ENCODE data around the gene CACNA1E.

CACNA1E gene

DNA sequence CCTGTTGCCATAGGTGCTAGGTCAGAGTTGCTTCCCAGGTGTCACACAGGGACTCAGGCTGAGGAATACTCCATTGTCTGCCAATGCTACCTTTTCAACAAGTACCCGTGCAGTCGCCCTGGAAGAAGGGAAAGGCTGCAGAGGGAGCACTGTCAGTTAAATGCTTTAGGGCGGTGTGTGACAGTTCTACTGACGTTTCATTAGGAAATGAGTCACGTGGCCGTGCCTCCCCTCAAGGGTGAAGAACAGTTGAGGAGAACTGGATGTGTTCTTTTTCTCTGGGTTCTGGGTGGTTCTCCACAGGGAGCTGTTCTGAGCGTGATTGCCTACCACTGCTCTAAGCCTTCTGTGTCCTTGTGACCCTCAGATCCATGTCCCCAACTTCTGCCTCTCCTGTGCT is 197.6 kb downstream of the CACNA1E start:
- no peak for DNase-seq (ENCODE audit: low read depth in 2 of 2)

DNA sequence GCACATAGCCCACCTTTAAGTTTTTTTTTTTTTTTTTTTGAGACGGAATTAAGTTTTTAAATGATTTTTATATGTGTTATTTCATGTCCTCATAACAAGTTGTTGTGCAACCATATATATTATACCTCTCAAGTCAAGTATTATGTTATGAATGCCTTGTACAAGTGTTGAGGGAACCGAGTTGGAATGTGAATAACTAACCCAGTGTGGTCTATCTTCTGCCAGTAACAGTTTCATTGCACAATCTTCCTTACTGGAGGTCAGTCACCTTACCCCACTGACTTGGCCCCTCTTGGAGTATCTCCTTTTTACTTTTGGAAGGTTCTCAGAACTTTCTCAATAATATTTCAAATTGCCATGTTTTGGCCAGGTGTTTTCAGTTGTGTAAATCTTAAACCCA is 201.9 kb downstream of the CACNA1E start:
- DNase-seq (ENCODE audit: low read depth in 2 of 2), result no peak

DNA sequence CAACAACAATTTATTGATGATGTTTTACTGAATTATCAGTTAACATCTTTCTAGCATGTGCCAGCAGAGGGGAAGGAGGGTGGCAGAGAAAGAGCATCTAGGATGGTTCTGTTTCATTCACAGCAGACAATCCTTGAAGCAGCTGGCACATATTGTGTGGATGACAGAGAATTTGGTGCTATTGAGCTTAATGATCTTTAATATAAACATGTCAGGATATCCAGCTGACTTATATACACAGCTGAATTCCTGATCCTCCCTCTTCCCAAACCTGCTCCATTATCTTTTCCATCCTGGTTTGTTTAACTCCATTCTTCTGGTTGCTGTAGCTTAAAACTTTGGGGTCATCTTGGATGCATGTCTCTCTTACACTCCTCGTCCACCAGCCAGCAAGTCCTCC is 218.6 kb downstream of the CACNA1E start:
- no peak for DNase-seq (ENCODE audit: low read depth in 2 of 2)

DNA sequence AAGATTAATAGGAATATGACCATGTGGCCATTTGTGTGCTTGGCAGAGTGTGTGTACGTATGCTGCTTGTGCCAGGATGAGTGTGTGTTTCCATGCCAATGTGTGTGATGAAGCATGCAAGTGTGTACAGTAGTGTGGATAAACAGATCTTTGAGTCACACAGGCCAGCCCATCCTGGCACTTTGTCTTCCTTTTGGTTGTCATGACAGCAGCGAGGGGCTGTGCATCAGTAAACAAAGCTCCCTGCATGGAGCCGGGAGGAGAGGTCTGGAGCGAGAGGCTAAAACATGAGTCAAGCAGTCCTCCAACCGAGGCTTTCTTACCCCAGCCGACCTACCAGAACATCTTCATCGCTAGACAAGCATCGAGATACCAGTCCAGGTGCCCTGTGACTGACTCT is 221.2 kb downstream of the CACNA1E start:
- DNase-seq (ENCODE audit: low read depth in 2 of 2), result no peak

DNA sequence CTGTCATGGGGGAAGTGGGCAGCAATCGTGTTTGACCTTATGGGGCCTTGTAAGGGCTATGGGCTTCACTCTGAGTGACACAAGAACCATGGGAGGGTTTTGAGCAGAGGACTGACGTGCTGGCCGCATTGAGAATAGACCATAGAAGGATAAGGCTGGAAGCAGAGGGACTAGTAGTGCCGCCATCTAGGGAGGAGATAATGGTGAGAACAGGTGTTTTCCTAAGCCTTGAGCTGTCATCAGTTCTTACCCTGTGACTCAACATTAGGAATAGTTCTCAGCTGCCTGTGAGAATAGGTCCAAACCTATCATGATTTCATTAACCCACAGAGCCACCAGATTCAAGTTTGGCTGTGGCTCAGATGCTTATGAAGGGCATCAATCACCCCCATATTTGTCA is 228.5 kb downstream of the CACNA1E start:
- DNase-seq (ENCODE audit: low read depth in 2 of 2), result no peak

DNA sequence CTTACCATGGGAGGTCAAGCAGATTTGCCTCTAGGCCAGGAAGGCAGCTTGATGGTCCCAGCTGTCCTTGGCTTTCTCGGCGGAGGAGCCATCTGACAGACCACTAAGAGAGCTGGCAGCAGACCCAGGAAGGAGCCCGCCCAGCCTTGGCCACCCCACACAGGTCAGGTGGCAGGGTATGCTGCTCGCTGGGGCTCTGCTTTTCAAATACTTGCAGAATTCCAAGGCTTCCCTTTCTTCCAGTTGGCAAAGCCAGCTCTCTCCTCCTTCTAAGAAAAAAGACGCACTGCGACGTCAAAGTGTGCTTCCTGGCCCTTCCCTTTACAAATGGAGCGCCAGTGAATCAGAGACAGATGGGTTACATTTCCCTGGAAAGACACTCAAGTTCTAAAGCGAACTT is 229.4 kb downstream of the CACNA1E start:
- no peak for DNase-seq (ENCODE audit: low read depth in 2 of 2)

DNA sequence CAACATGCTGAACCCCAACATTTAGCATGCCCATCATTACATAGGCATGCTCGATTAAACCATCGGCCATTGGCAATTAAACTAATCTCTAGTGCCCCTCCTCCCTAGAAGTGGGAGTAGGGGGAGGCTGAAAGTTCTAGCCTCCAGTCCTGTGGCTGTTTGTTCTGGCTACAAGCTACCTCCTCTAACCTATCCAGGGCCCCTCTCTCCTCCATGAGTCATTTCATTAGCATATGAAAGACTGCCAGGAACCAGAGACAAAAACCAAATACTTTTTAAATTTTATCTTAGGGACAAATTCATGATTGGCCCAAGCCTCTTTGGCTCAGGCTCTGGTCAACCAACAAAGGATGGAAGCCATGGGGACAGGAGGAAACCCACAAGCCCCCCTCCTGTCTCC is 231.1 kb downstream of the CACNA1E start:
- no peak for DNase-seq (ENCODE audit: low read depth in 2 of 2)

DNA sequence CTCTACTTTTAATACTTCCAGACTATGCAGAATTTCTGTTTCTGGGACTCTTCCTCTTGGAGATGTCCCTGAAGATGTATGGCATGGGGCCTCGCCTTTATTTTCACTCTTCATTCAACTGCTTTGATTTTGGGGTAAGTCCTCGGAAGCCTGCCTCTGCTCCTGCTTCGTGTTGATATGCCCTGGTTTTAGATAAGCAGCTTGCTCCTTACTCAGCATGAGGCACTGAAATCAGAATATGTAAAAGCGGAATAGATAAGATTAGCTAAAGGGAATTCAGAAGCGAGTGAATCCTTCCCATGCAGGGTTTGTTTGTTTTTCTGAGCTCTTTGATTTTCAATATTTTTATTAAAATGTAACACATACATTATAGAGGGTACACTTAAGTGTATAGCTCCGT is 234.7 kb downstream of the CACNA1E start:
- no peak for DNase-seq (ENCODE audit: low read depth in 2 of 2)

DNA sequence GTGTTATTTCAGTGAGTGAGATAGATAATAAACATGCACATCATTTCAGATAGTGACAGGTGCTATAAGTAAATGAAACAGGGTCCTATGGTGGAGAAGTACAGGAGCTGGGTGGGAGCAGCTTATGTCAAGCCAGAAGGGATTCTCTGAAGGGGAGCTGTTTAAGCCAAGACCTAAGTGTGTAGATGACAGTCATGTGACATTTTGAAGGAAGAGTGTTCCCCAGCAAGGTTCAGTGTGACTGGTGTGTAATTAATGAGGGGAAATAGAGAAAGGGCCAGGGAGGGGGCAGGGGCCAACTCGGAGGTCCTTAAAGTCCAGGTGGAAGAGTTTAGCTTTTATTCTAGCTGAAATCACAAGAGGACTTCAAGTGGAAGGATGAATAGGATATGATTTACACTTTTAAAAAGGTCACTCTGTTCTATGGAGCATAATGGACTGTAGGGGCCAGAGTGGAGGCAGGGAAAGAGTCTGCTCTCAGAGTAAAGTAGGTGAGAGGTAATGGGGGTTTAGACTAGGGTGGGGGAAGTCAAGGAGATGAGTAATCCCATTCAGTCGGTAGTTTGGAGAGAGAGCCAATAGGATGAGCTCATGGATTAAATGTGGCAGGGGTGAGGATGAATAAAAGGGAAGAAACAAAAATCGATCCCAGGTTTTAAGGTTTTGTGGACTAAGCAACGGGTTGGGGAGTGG is 243.1 kb downstream of the CACNA1E start:
- no peak for DNase-seq (ENCODE audit: low read depth in 2 of 2)

DNA sequence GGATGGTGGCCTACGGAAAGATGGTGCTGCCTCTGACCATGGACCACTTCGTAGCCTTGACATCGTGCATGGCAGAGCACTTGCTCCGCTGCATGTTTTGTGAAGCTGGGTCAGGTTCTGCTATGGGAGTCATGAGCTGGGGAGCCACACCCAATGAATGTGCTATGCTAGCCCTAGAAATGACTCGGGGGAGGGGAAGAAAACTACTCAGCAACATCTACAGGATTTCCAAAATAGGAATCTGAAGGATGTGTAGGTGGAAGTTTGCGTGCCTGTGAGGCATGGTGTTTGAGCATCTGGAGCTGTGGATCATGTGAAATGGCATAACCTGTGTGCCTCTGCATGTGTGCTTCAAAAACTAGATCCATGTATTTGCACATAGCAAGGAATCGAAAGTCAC is 247.3 kb downstream of the CACNA1E start:
- no peak for DNase-seq (ENCODE audit: low read depth in 2 of 2)

DNA sequence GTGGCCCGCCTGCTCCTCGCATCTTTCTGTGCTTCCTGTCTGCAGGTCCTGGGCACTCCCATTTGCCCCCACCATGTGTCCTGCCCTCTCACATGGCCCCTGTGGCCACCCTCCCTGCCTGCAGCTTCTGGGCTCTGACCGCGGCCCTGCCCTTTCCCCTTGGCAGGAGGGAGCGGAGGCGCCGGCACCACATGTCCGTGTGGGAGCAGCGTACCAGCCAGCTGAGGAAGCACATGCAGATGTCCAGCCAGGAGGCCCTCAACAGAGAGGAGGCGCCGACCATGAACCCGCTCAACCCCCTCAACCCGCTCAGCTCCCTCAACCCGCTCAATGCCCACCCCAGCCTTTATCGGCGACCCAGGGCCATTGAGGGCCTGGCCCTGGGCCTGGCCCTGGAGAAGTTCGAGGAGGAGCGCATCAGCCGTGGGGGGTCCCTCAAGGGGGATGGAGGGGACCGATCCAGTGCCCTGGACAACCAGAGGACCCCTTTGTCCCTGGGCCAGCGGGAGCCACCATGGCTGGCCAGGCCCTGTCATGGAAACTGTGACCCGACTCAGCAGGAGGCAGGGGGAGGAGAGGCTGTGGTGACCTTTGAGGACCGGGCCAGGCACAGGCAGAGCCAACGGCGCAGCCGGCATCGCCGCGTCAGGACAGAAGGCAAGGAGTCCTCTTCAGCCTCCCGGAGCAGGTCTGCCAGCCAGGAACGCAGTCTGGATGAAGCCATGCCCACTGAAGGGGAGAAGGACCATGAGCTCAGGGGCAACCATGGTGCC is 249.1 kb downstream of the CACNA1E start:
- no peak for DNase-seq (ENCODE audit: low read depth in 2 of 2)

DNA sequence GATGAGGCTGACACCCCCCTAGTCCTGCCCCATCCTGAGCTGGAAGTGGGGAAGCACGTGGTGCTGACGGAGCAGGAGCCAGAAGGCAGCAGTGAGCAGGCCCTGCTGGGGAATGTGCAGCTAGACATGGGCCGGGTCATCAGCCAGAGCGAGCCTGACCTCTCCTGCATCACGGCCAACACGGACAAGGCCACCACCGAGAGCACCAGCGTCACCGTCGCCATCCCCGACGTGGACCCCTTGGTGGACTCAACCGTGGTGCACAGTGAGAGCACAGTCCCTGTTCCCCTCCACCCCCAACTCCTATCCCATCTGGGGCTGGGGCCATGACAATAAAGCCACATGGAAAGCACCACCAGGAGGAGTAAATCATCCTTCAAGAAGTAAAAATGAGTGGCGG is 250.2 kb downstream of the CACNA1E start:
- no peak for DNase-seq (ENCODE audit: low read depth in 2 of 2)

DNA sequence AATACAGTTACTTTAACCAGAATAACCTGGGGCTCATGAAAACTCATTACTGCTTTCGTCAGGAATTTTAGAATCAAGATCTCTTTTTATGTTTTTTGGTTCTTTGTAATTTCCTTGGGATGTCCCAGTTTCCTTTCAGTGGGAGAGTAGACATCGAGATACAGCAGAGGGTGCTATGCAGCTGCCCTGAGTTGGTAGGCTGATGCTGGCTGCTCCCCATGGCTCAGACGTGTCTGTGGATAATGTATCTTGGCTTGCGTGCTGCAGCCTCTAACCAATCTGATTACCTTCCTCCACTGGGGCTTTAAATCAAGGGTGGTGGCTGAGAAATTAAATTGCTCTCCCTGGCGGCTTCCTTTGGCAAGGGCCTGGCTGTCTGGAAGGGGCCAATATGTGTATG is 253.7 kb downstream of the CACNA1E start:
- DNase-seq (ENCODE audit: low read depth in 2 of 2), result no peak

DNA sequence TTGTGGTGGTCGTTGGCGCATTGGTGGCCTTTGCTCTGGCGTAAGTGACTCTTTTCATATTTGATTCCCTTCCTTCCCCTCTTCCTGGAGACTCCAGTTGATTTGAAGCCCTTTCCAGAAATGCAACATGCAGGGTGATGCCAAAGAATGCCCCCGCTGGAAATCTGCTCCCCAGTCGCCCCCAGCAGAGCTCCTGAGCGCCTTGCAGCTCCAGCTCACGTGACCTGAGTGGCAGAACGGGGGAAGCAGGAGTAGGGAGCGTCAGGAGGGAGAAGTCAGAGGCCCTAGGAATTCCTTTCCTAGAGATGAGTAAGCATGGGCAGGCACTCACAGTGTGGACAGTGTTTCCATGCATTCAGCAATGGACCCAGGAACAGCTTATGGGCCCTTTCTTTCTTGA is 255.9 kb downstream of the CACNA1E start:
- DNase-seq (ENCODE audit: low read depth in 2 of 2), result no peak

DNA sequence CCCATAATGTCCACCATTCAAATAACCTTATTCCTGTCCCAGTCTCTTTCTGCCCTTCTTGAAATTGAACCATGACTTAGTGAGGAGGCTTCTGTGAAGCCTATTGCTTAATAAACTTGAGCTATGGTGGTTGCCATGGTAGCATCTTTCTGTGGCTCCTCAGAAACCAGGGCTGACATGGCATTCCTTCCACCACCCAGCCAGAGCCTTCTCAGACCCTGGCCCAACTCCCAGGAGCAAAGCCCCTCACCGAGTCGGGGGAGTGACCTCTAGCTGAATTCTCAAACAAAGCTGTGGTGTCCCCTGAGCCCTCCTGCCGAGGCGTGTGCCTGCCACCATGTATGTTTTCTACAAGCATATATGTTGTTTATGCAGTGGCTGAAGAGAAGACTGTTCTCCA is 259.1 kb downstream of the CACNA1E start:
- DNase-seq (ENCODE audit: low read depth in 2 of 2), result no peak

DNA sequence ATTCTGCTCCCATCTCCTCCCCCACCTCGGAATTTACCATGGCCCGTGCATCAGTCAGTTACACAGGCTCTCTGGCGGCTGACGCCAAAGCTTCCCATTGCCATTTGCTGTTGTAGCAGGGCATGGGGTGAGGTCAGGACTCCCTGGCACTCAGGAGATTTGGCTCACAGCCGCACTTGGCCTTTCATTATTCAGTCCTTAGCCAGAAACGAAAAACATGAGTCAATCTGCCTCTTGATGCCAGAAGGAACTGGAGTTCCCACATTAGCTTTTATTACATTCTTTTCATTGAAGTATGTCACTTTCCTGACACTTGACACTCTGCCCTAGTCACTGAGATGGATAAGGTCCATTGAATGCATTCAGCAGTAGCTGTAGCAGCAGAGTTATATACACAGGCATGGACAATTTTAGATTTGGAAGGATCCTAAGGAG is 260.6 kb downstream of the CACNA1E start:
- no peak for DNase-seq (ENCODE audit: low read depth in 2 of 2)

DNA sequence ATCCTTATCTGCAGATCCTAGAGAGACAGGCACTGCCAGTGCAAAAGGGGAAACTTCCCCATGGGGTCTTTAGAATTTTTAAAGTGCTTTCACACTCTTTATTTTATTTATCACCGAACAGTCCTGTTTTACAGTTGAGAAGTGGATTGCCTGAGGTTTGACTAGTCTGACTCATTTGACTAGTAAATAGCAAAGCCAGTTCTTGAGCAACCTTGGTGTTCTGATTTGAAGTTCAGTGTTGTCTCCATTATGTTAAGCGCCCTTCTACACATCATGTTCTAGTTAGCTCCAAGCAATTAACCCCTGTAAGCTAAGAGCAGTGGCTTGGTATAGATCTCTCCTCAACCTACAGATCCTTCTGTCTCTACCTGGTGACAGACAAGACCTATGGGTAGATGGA is 262.9 kb downstream of the CACNA1E start:
- no peak for DNase-seq (ENCODE audit: low read depth in 2 of 2)

DNA sequence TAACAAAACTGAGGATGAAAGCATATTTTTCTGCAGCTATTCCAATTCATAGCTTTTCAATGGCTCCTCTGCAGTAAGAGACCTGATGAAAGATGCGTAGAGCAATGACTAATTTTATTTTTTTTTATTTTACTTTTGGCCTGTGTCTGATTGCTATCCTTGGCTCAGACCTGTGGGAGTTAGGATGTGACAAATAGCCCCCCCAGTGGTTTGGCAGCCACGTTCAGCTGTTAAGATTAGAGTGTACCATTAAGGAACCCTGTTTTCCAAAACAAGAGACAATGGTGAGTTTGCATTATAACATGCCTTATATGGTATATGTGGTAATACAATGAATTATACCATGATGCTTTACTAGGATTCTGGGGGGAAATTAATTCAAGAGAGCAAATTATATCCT is 264.7 kb downstream of the CACNA1E start:
- DNase-seq (ENCODE audit: low read depth in 2 of 2), result no peak

DNA sequence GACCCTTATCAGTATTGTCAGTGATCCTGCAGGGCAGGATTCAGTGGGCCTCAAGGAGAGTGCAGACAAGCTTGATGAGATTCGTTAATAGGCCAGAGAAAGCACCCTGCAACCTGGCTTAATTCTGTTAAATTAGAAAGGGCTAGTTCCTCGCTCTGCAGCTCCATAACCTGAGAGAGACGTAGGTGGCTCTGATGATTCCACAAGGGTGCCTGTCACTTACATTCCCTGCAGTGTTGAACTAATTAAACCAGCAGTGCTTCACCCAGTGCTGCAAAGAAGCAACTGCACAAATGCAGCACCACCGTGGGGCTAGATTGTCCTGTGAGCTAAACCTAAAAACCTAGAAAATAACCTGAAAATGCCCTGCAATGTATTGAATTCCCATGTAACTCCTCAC is 270.8 kb downstream of the CACNA1E start:
- no peak for DNase-seq (ENCODE audit: low read depth in 2 of 2)

DNA sequence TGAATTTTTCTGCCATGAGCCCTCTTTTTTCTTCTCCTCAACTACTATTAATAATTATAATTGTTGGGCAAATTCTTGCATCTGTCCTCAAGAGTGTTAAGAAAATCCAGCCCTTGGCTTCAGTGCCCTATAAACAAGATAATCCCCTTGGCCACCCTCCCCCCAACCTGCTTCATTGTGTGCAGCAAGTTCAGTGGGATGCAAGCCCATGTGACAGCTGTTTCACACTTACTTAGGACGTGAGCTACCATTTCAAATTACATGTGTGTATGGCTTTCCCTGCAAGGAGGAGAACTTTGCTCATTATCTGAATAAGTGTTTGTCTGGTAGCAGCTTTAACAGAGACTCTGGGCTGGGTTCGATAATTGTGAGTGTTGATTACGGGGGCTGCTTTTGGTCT is 276.2 kb downstream of the CACNA1E start:
- DNase-seq (ENCODE audit: low read depth in 2 of 2), result no peak

DNA sequence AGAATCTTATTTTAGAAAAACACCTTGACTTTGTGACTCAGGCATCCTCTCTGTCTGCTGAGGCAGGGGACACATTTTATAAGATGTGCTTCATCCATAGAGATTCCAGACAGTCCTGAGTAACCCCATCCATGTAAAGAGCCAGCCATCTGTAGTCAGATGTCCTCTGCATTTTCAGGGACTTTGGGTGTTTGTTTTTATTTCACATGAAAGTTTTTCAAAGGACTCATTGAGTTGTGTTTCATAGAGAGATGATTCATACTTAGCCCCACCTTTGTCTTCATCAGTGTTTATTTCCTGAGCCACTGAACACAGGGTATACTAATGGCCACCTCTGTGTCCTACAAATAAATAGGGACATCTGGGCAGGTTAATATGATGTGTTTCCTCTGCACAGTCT is 280.4 kb downstream of the CACNA1E start:
- no peak for DNase-seq (ENCODE audit: low read depth in 2 of 2)

DNA sequence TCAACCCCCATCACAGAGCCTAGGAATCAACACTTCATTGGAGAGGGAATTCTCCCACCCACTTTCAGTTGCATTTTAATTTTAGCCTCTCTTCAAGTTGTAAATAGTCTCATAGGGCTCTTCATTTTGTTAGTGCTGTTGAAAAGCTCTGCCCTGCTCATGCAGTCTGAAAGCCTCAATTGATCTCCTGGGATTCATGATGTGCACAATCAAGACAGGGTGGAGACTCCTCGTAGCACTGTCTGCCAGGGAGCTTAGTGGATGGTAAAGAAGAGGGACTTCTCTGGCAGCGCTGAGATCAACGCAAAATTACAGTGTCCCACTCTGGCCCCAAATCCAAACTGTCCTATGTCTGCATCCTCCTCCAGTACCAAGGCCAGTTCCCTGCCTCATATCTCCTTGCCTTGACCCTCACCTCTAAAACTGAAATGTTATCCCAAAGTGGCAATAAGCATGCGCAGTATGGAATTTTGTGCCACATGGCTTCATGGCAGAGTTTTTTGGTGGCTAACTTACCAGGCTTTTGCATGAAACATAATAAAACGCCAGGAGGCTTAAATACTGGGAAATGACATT is 282.2 kb downstream of the CACNA1E start:
- DNase-seq (ENCODE audit: low read depth in 2 of 2), result no peak

DNA sequence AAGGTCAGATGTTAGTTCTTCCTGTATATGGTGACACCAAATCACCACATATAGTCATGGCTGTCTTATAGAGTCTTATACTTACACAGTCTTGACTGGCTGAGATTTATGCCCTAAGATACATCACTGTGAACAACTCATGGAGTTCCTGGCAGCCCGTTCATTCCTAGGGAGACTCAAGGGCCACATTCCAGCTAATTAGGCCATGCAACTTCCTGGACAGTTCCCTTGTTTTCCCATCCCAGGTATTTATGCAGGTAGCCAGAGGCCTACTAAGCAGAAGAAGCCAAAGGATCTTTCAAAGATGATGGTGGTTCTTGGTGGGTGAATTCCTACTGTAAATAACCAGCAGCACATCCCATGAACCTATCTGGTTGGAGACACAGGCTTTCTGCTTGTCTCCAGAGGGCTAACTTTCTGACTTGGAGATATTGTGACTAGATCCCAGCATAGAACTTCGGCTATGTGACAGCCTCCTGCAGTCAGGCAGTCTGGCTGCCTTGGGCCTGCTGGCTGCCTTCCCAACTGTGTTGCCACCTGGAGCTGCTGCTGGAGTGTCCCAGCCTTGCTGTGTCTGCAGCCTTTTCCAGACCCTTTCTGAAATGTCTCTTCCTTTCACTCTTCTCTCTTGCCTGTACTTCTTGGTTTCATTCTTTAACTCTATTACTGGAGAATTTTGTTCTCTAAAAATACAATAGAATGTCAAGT is 283.8 kb downstream of the CACNA1E start:
- DNase-seq (ENCODE audit: low read depth in 2 of 2), result no peak

Measured in fibroblast of skin of left biceps (primary cell).